Osteoblast (primary cell): ENCODE measurements around the gene VPS41. TPM values are rescaled to one million over a fixed set of nuclear protein-coding genes. Genes with fewer than 3 reads are reported as not detected.

ENCODE experiments used
- DNase-seq: peaks from one replicate; pipeline ENCODE4 v3.0.0; 2011; ENCODE audit warnings: low spot score, mixed read lengths; ENCODE audit not compliant: insufficient read length; ENCODE audit errors: missing footprints
- H2AFZ ChIP-seq: 2 replicates; pipeline ENCODE4 v1.6.0; 2011; ENCODE audit warnings: mild to moderate bottlenecking, low read length
- H3K27ac ChIP-seq: 2 replicates; pipeline ENCODE4 v1.5.1; 2011; ENCODE audit warnings: mild to moderate bottlenecking, low read depth, low read length, moderate library complexity
- H3K27me3 ChIP-seq: 2 replicates; pipeline ENCODE4 v1.6.0; 2012; ENCODE audit warnings: mild to moderate bottlenecking, control low read depth, inconsistent platforms, low read length, moderate library complexity; ENCODE audit not compliant: insufficient read depth
- H3K36me3 ChIP-seq: 2 replicates; pipeline ENCODE4 v1.5.1; 2011; ENCODE audit warnings: mild to moderate bottlenecking, low read length, control low read depth, moderate library complexity; ENCODE audit not compliant: insufficient read depth
- H3K4me1 ChIP-seq: 2 replicates; pipeline ENCODE4 v1.5.1; 2011; ENCODE audit warnings: mild to moderate bottlenecking, low read length, control low read depth, moderate library complexity; ENCODE audit not compliant: insufficient read depth
- H3K4me2 ChIP-seq: 2 replicates; pipeline ENCODE4 v1.6.0; 2011; ENCODE audit warnings: mild to moderate bottlenecking, low read length; ENCODE audit not compliant: insufficient read depth
- H3K4me3 ChIP-seq: fragments of 200-600 bp; sonication (generic); 3 replicates; pipeline ENCODE4 v1.5.1; 2012; ENCODE audit warnings: mild to moderate bottlenecking, low read length, inconsistent platforms; ENCODE audit not compliant: insufficient read depth
- H3K79me2 ChIP-seq: 2 replicates; pipeline ENCODE4 v1.6.0; 2012; ENCODE audit warnings: mild to moderate bottlenecking, low read length, control low read depth, inconsistent platforms; ENCODE audit not compliant: insufficient read depth
- H3K9me3 ChIP-seq: 2 replicates; pipeline ENCODE4 v1.5.1; 2011; ENCODE audit warnings: low read depth, low read length, control low read depth
- H4K20me1 ChIP-seq: 2 replicates; pipeline ENCODE4 v1.6.0; 2012; ENCODE audit warnings: mild to moderate bottlenecking, low read length, control low read depth; ENCODE audit not compliant: insufficient read depth
- total RNA-seq: library from RNA; depleted of rRNA; stranded (reverse); fragments of >200 nt; gene quantifications from 2 replicates; pipeline ENCODE4 v1.2.3, GENCODE V29; 2012
- TF ChIP-seq, protein P1 (sequence below): IDR thresholded peaks from 2 replicates; pipeline ENCODE4 v1.5.1; 2011; ENCODE audit warnings: mild to moderate bottlenecking, low read depth, low read length, moderate library complexity; ENCODE audit errors: extremely low read depth

Gene VPS41
- total RNA-seq, 1 donor, result 78.5 TPM

GRCh38 chr7:38889872-38890432 lies 19.0 kb downstream of the VPS41 start:
- Histone ChIP-seq H3K4me3 (no peak overlapping the region), H3K79me2 (peaks cover 12% of the 10 kb centered on the region), H3K27ac (no peak overlapping the region), H4K20me1 (peaks cover 4% of the 10 kb centered on the region), H3K4me2 (no peak overlapping the region), H2AFZ (no peak overlapping the region), H3K9me3 (no peaks in the 10 kb centered on the region), H3K4me1 (no peaks in the 10 kb centered on the region), H3K27me3 (no peaks in the 10 kb centered on the region), H3K36me3 (peaks cover 3% of the 10 kb centered on the region)
- TF ChIP-seq, protein P1, sequence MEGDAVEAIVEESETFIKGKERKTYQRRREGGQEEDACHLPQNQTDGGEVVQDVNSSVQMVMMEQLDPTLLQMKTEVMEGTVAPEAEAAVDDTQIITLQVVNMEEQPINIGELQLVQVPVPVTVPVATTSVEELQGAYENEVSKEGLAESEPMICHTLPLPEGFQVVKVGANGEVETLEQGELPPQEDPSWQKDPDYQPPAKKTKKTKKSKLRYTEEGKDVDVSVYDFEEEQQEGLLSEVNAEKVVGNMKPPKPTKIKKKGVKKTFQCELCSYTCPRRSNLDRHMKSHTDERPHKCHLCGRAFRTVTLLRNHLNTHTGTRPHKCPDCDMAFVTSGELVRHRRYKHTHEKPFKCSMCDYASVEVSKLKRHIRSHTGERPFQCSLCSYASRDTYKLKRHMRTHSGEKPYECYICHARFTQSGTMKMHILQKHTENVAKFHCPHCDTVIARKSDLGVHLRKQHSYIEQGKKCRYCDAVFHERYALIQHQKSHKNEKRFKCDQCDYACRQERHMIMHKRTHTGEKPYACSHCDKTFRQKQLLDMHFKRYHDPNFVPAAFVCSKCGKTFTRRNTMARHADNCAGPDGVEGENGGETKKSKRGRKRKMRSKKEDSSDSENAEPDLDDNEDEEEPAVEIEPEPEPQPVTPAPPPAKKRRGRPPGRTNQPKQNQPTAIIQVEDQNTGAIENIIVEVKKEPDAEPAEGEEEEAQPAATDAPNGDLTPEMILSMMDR, result no peak
- DNase-seq, result no peak

DNA sequence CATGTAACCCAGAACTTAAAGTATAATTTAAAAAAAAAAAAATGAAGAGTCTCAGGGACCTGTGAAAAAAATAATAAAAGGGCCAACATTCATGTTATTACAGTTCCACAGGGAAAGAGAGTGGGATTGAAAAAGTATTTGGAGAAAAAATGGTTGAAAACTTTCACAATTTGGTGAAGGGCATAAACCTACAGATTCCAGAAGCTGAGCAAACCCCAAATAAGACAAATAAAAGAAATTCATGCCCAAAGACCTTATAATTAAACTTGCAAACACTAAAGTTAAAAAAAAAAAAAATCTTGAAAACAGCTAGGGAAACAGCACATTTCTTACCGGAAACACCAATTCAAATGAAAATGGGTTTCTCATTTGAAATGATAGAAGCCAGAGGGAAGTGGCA lies 19.9 kb downstream of the VPS41 start:
- TF ChIP-seq, protein P1, result no peak
- H3K4me3 ChIP-seq, result no peak overlapping the region
- DNase-seq, result no peak
- no peaks in the 10 kb centered on the region for H3K36me3 ChIP-seq
- no peaks in the 10 kb centered on the region for H3K9me3 ChIP-seq
- peaks cover 16% of the 10 kb centered on the region for H3K79me2 ChIP-seq
- peaks cover 4% of the 10 kb centered on the region for H4K20me1 ChIP-seq
- H3K27ac ChIP-seq, result no peak overlapping the region
- no peak overlapping the region for H2AFZ ChIP-seq
- H3K4me1 ChIP-seq, result no peaks in the 10 kb centered on the region
- no peaks in the 10 kb centered on the region for H3K27me3 ChIP-seq
- H3K4me2 ChIP-seq, result no peak overlapping the region

- TF ChIP-seq, protein P1, result no peak
- H4K20me1 ChIP-seq, result peaks cover 8% of the 10 kb centered on the region
- H3K4me3 ChIP-seq, result no peak overlapping the region
- no peak overlapping the region for H3K4me2 ChIP-seq
- peaks cover 19% of the 10 kb centered on the region for H3K79me2 ChIP-seq
- H2AFZ ChIP-seq, result no peak overlapping the region
- H3K27me3 ChIP-seq, result no peaks in the 10 kb centered on the region
- H3K27ac ChIP-seq, result no peak overlapping the region
- H3K36me3 ChIP-seq, result no peaks in the 10 kb centered on the region
- H3K4me1 ChIP-seq, result no peaks in the 10 kb centered on the region
- DNase-seq, result no peak
- no peaks in the 10 kb centered on the region for H3K9me3 ChIP-seq
Measured at GRCh38 chr7:38886265-38886664, 22.7 kb downstream of the VPS41 start.

- Histone ChIP-seq H4K20me1 (peaks cover 4% of the 10 kb centered on the region), H2AFZ (no peak overlapping the region), H3K27ac (no peak overlapping the region), H3K36me3 (no peaks in the 10 kb centered on the region), H3K9me3 (no peaks in the 10 kb centered on the region), H3K4me3 (no peak overlapping the region), H3K4me2 (no peak overlapping the region), H3K27me3 (no peaks in the 10 kb centered on the region), H3K4me1 (no peaks in the 10 kb centered on the region), H3K79me2 (peaks cover 22% of the 10 kb centered on the region)
- DNase-seq, result no peak
- TF ChIP-seq, protein P1, result no peak
Measured at GRCh38 chr7:38883706-38884105, 25.3 kb downstream of the VPS41 start.
